ENCODE data around the gene CDKAL1.
"Not testable (repeated sequence)": the region's sequence is repeated elsewhere in the genome, so short reads cannot be mapped to it uniquely, and the experiment has no call there.

CDKAL1 gene

DNA sequence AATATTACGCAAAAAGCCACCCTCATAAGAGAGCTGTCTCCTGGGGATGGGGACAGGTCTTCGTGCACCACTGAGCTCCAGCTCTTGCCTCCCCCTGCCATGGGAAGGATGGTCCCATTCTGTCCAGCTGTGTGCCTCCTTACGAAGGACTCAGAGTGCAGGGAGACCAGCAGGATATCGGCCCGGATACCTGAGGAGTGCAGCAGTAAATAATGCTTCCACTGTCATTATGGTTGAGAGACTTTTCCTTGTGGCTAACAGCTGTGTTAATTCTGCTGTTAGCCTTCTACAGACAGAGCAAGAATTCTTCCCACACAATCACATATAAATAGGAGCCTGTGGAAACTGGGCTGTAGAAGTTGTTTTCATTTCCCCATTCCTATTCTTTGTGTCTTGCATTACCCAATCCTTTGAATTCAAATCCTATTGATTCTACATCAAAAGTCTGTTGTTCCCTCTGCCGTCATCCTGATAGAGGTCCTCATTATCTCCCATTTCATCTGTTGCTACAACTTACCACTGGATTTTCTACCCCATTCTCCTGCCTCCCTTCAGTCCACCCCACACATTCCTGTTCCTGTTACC lies 694.7 kb downstream of the CDKAL1 start:
- no peak for DNase-seq

DNA sequence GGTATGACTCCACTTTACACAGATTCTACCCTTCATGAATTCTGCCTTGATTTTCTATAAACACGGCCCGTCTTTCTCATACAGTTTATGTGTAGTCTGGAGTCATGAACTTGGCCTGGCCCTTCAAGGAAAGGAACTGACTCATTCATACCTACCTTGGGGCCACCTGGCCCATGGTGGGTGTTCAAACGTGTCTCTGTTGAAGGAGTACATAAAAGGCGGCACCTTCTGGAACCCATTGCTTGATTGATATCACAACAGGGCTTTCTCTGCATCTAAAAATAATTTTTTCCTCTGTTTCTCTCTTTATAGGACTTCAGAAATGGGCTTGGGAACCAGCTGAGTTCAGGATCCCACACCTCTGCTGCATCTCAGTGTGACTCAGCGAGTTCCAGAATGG lies 696.3 kb downstream of the CDKAL1 start:
- no peak for DNase-seq

DNA sequence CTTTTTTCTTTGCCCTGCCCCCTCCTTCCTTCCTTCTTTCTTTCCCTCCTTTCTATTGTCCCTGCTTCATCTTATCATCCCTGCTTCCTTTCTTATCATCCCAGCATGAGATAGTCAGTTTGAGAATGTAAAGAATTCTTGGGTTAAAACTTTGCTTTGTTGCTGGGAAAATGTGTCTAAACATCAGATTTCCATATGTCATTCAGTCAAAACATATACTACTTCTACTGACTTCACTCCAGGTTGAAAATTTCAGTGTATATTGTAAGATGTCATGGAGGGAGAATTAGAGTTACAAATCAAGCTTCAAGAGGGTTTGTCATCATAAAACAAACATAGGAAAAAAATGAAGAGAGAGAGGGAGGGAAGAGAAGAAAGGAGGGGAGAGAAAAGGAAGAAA lies 700.9 kb downstream of the CDKAL1 start:
- no peak for DNase-seq

DNA sequence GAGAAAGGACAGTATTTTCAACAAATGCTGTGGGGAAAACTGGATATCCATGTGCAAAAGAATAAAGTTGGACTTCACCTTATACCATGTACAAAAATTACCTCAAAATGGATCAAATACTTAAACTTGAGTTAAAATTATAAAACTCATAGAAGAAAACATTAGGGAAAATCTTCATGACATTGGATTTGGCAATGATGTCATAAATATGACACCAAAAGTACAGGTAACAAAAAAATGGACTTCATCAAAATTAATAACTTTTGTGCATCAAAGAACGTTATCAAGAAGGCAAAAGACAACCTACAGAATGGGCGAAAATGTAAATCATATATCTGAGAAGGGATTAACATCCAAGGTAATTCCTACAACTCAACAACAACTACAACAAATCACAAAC lies 704.0 kb downstream of the CDKAL1 start:
- no peak for DNase-seq

DNA sequence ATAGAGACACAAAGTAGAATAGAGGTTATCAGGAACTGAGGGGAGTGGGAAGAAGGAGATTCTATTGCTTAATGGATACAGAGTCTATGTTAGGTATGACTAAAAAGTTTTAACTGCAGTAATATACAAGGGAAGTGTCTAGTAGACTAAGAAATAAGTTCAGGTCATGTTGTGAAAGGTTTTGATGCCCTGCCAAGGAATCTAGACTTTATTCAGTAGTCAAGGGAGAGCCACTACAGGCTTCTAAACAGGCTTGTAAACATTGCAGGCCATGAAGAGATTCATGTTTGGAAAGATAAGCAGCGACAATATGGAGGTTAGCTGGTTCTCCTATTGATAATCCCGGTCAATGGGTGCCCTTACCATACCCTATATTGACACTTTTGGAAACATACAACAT lies 706.5 kb downstream of the CDKAL1 start:
- no peak for DNase-seq

DNA sequence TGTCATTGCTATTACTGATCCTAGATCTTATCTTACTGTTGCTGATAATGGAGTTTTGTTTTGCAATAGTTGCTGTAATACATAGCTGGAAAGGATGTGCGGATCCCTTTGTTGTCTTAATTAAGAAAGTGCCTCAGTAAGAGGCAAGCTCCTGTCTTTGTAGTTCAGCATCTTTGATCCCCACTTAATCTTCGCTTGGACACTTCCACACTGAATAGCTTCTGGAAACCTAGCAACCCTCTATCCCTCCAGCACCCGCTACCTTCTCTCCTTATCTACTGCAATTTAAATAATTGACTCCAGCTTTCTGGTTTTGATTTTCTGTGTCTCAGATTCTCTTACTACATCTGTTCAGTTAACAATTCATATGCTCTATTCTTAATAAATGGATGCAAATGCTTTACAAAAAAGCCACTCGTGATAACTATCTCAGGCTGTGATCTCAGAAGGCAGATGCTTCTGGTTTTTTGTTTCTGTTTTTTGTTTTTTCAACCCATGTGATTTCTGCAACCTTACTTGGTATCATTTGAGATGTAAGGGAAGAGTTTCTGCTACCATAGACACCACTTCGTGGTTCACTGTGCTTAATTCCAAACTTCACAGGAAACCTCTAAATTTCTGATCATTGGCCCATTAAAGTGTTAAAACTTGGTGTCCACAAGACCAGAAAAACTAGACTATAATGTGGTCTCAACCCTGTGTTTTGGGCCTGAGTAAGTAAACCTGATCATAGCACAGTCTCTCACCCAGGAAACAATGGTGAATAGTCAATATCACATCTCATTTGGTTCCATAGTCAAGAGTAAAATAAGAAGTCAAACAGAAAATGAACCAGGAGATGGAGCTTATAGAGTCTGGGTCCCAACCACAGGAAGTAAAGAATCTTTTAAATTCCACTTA lies 707.2 kb downstream of the CDKAL1 start:
- DNase-seq: no peak

DNA sequence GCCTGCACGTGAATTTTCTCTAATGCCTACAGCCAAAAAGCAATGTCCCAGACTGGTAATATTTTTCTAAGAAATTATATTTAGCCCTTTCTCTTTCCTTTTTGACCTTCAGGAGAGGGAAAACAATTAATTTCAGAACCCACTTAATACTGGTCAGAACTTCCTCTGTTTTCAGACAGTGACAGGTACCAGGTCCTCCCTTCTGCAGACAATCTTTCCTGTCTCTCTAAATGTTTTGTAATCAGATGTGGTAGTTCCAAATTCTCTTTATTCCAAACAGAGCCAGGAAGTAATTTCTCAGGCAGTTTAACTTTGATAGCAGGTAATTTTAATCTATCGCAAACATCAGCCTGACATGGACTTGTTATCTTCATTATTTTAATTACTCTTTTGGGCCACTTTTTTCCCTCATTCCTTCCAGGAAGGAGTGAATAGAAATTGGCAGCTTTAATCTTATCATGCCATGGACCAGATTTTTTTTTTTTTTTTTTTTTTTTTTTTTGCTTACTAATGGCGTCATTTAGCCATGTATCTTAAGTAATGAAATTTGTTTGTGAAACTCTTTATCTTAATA lies 710.7 kb downstream of the CDKAL1 start:
- no peak for DNase-seq

DNA sequence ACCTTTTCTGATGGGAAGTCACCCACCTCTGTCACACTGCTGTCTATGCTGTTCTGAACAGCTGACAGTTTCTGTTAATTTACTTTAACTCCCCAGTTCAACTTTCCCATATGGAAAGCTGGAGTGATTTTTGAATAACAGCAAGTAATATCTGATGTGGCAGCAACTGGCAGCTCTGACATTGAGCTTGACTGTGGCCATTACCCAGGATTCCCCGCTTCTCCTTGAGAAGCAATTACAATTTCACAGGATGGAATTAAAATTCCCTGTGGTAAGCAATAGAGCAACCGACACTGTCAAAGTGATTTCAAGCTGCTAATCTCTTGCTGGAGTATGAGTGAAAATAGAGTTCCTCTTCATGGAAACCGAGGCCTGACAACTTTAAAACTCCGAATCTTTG lies 711.2 kb downstream of the CDKAL1 start:
- DNase-seq: no peak

DNA sequence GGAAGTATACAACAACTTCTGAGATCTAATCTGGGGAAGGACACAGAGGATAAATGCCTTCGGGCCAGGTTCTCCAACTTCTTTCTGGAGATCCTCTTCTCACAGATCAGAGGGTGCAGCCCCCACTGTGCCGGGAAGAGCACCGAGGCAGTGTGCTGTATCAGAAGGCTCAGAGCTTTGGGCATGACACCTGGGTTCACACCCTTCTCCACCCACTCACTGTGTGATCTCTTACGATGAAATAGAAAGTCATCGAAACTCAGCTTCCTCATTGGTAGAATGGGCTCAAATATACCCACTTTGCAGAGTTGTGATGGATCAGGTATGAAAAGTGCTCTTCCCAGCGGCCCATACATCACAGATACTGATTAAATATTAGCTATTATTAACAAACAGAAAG lies 711.8 kb downstream of the CDKAL1 start:
- DNase-seq: no peak

DNA sequence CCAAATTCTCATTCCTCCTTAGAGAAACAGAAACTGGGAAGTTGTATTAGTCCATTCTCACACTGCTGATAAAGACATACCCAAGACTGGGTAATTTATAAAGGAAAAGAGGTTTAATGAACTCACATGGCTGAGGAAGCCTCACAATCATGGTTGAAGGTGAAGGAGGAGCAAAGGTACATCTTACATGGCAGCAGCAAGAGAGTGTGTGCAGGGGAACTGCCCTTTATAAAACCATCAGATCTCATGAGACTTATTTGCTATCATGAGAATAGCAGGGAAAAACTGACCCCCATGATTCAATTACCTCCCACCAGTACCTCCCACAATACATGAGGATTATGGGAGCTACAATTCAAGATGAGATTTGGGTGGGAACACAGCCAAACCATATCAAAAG lies 720.2 kb downstream of the CDKAL1 start:
- not testable (repeated sequence) for DNase-seq

DNA sequence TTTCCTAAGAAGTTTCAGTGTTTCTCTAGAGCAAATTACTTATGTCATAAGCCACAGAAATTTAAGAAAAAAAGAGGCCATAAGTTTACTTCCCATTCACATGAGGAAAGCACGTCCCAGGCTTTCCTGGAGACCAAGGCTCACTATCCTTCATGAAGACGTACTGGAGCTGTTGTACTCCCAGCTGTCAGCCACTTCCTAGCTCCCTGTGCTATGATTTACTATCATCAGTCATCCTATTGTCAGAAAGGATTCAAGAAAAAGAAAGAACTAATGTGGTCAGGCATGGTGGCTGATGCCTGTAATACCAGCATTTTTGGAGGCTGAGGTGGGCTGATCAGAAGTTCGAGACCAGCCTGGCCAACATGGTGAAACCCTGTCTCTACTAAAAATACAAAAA lies 721.9 kb downstream of the CDKAL1 start:
- DNase-seq: no peak

DNA sequence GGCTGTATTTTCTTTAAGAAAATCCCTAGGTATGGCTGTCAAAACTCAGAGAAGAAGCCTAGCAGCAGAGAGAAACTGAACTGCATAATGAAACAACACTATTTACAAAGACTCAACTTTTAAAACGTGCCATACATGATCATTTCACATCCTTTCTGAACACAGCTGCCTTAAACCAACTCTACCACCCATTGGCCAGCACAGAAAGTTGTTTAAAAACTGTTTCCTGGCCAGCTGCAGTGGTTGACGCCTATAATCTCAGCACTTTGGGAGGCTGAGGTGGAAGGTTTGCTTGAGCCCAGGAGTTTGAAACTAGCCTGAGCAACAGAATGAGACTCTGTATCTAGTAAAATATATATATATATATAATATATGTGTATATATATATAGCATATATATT lies 722.9 kb downstream of the CDKAL1 start:
- no peak for DNase-seq

DNA sequence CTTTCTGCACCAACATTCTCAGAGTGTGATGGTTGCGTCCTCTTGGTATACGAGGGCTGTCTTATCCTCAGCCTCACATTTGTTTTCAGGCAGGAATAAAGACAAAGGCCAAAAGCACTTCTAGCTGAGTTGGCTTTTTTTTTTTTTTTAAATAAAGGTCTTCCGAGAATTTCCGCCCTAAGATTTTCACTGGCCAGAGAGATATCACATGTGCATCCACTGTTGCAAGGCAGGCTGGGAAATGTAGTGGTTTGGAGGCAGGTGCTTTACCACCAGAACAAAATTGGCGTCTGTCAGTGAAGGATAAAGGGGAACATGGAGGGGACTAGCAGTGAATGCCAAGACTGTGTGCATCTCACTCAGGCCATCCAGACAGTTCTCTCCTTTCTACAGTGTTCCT lies 724.4 kb downstream of the CDKAL1 start:
- DNase-seq: no peak

DNA sequence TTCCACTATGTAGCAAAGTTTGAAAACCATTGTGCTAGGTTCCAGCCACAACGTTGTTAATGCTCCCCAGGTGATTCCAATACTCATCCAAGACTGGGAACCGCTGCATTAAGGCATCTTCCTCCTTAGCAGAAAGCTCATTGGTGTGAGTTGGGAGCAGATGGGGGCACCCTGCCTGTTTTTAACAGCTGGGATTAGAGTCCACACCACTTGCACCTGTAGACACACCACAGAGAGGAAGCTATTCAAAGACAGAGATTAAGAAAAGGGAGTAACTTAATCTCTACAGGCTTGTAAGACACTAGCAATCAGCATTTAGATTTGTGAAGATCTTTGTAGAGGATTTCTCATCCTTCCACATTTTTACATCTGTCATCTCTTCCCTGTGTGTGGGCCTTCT lies 725.4 kb downstream of the CDKAL1 start:
- no peak for DNase-seq

DNA sequence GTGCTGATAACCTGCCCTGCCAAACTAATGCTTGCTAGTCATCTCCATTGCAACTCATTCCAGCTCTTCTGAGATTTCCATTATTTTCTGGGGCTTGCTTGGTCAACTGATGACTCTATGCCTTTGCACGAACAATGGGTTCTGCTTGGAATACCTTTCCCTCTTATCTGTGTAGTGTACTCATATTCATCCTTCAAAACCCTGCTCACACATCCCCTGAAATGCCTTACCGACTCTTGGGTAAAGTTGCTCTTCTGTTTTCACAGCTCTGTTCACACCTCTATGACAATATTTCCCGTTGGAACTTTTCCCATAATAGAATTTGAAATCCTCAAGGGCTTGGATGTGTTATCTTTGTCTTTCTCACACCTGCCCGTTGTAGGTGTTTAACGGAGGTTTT lies 728.2 kb downstream of the CDKAL1 start:
- no peak for DNase-seq

DNA sequence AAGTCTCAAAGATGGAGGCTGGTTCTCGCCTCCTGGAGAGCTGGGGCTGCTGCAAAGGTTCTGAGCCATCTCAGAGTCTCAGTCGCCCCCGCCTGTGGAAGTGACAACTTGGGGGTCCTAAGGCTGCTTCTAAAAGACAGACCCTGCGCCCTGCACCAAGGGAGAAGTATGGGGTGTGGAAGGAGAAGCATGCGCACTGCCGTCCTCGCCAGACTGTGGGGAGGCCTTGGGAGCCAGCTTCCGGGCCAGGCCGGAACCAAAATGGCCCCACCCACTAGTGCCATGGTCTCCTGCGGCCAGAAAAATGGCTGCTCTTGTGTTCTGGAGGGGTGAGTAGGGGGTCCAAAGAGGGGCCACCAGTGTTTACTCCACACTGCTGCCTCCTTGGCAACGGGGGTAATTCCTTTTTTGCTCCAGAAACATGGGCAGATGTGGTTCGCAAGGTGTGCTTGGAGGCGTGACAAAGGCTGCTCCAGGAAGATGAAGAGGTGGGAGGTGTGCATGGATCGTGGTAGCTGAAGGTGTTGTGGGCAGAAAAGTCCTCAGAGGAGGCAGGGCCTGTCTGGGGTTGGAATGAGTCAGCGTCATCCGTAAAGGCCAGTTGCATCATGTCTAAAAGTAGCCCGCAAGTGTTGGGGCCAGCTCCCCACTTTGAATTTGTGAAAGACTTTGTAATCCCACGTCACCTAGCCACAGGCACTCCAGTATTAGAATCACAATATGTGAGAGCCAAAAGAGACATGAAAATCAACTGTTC lies 729.5 kb downstream of the CDKAL1 start:
- no peak for DNase-seq

DNA sequence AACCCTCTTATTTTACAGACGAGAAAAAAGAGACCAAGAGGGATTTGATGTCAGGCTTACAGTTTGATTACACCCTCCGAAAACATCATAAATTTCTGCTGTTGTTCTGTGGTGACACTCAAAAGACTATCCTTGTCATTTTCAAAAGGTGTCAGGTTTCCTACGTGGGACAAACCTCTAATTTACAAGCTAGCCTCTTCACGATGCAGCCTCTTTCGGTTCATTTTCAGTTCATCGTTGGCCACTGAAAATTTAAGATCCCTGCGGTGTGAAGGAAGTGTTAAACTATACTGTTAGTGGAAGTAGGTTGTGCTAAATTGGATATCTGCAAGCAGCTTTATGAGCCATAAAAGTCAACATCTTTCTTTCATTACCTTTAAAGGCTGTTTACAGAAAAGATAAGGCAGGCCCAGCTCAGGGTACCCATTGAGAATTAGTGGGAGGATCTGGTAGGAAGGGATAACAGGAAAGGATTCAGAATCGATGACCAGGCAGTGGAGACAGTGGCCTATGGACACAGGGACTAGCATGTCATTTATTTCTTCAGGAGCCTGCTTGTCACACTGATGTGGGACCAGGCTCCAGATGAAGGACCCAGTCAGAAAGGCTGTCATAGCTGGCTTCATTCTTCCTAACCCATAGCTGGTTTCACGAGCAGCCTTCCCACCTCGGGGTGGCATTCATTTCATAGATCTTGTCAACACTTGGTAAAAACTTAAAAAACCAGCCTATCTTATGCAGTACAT lies 730.2 kb downstream of the CDKAL1 start:
- no peak for DNase-seq

DNA sequence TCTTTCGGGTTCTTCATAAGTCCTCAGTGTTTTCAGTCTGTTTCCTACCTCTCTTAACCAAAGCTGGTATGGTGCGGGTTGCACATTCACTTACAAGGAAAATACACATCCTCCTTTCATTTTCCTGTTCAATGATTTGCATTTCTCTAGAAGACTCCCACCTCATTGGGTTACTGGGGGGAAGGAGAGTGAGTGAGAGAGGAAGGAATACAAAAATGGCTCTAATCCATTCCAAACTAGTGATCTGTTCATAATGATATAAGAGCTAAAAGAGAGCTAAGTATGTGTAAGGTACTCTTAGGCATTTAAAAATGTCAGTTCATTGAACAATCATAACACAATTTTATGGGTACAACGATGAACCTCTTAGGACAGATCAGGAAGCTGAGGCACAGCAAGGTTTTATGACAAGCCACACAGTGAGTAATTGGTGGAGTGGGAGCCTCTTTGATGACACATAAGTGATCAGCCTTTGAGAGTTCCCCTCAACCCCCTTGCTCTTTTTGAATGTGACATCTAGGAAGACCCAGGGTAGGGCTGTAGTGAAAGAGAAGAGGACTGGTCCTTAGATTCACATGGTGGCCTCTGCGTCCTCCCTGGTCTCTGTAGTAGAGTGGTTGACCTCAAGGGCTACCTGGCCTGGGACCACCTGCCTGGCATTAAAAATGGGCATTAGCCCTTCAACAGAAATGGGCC lies 730.9 kb downstream of the CDKAL1 start:
- no peak for DNase-seq

DNA sequence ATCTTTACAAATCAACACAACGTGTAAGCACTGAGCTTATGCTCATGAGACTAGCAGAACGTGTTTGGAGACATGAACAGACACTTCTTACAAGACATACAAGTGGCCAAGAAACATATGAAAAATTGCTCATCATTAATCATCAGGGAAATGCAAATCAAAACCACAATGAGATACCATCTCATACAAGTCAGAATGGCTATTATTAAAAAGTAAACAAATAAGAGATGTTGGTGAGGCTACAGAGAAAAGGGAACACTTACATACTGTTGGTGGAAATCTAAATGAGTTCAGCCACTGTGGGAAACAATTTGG lies 731.4 kb downstream of the CDKAL1 start:
- DNase-seq: no peak

DNA sequence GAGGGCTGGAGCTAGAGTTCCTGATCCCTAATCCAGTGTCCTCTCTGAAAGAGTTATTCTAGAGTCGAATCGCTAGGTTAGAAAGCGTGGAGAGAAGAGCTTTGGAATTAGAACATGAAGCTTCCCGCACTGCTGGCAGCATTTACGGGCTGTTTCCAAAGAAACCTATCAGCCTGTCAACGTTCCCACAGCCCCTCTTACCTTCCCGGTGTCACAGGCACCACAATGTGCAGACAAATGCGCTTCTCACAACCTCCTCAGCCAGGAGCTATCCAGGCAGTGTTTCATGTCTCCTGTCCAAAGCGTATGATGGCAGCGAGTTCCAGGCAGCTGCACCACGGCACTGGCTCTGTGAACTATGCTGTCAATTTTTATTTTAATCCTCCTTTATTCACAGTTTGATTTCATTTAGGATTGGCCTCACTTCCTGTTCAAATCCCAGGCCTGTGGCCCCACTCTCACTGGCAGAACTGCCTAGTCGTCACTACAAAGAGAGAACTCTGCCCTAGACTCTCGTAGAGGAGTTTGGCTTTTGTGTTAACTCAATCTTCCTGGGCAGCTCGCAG lies 736.5 kb downstream of the CDKAL1 start:
- DNase-seq: peak in 1 of 56 donors; percentile 2
